Measurements from ENCODE around the gene GPC3. TPM values are rescaled to one million over a fixed set of nuclear protein-coding genes. Genes with fewer than 3 reads are reported as not detected.

GPC3 gene
- total RNA-seq, 1 experiment from 2014 or later: not detected

- DNase-seq: no peak
- intact Hi-C loops (cut with micrococcal nuclease; ENCODE audit: unreplicated experiment): no loop called here
- Histone ChIP-seq H3K27ac (no peak overlapping the region), H3K36me3 (ENCODE audit: low read depth) (no peaks in the 10 kb centered on the region), H3K4me3 (no peak overlapping the region), H2AFZ (no peak overlapping the region), H3K27me3 (ENCODE audit: insufficient read depth, low read depth) (no peaks in the 10 kb centered on the region), H3K4me1 (replicated peaks; ENCODE audit: insufficient read depth) (no peaks in the 10 kb centered on the region), H3K4me2 (no peak overlapping the region), H4K20me1 (ENCODE audit: insufficient read depth) (no peaks in the 10 kb centered on the region; the same call in 1 of the 2 replicates), H3K9me2 (ENCODE audit: insufficient read depth) (no peaks in the 10 kb centered on the region), H3F3A (ENCODE audit: insufficient read depth, low read depth) (no peaks in the 10 kb centered on the region), H3K9me3 (ENCODE audit: insufficient read depth, low read depth) (no peaks in the 10 kb centered on the region), H3K79me2 (ENCODE audit: low read depth) (no peaks in the 10 kb centered on the region)
- no TSS peak for BruUV-seq (replicated peaks)
- TF ChIP-seq CTCF (conservative IDR thresholded peaks at IDR 0.05): no peak
- no peak for TF ChIP-seq EZH2 (IDR thresholded peaks at IDR 0.05; ENCODE audit: low read depth)
- ChIA-PET CTCF (no interaction called here), POLR2A (ENCODE audit: unreplicated experiment) (no interaction called here)
These were observed 105.4 kb downstream of the GPC3 start for GRCh38 chrX:133880032-133880443.

- ChIA-PET CTCF (no interaction called here), POLR2A (ENCODE audit: unreplicated experiment) (no interaction called here)
- intact Hi-C loops (cut with micrococcal nuclease; ENCODE audit: unreplicated experiment): no loop called here
- H3K9me3 ChIP-seq (ENCODE audit: insufficient read depth, low read depth): no peaks in the 10 kb centered on the region
- no peaks in the 10 kb centered on the region for H3K27me3 ChIP-seq (ENCODE audit: insufficient read depth, low read depth)
- no peaks in the 10 kb centered on the region for H3K36me3 ChIP-seq (ENCODE audit: low read depth)
- H3F3A ChIP-seq (ENCODE audit: insufficient read depth, low read depth): no peaks in the 10 kb centered on the region
- H2AFZ ChIP-seq: no peak overlapping the region
- H3K79me2 ChIP-seq (ENCODE audit: low read depth): no peaks in the 10 kb centered on the region
- no peak for DNase-seq
- BruUV-seq (replicated peaks): no TSS peak
- H3K4me1 ChIP-seq (replicated peaks; ENCODE audit: insufficient read depth): no peaks in the 10 kb centered on the region
- H3K4me3 ChIP-seq: no peak overlapping the region
- TF ChIP-seq CTCF (conservative IDR thresholded peaks at IDR 0.05) (no peak), EZH2 (IDR thresholded peaks at IDR 0.05; ENCODE audit: low read depth) (no peak)
- H3K4me2 ChIP-seq: no peak overlapping the region
- no peaks in the 10 kb centered on the region for H3K9me2 ChIP-seq (ENCODE audit: insufficient read depth)
- H4K20me1 ChIP-seq (ENCODE audit: insufficient read depth): no peaks in the 10 kb centered on the region; the same call in 1 of the 2 replicates
- no peak overlapping the region for H3K27ac ChIP-seq
These were observed 106.7 kb downstream of the GPC3 start for GRCh38 chrX:133878710-133879109.

- H3K79me2 ChIP-seq (ENCODE audit: low read depth): no peaks in the 10 kb centered on the region
- CTCF ChIA-PET: no interaction called here
- TF ChIP-seq EZH2 (IDR thresholded peaks at IDR 0.05; ENCODE audit: low read depth): no peak
- no peak for TF ChIP-seq CTCF (conservative IDR thresholded peaks at IDR 0.05)
- H3K9me3 ChIP-seq (ENCODE audit: insufficient read depth, low read depth): no peaks in the 10 kb centered on the region
- H3K4me3 ChIP-seq: no peak overlapping the region
- DNase-seq: no peak
- POLR2A ChIA-PET (ENCODE audit: unreplicated experiment): no interaction called here
- H3K27me3 ChIP-seq (ENCODE audit: insufficient read depth, low read depth): no peaks in the 10 kb centered on the region
- H3F3A ChIP-seq (ENCODE audit: insufficient read depth, low read depth): no peaks in the 10 kb centered on the region
- no peaks in the 10 kb centered on the region; the same call in 1 of the 2 replicates for H4K20me1 ChIP-seq (ENCODE audit: insufficient read depth)
- no TSS peak for BruUV-seq (replicated peaks)
- no peaks in the 10 kb centered on the region for H3K4me1 ChIP-seq (replicated peaks; ENCODE audit: insufficient read depth)
- no peaks in the 10 kb centered on the region for H3K36me3 ChIP-seq (ENCODE audit: low read depth)
- no peak overlapping the region for H2AFZ ChIP-seq
- H3K4me2 ChIP-seq: no peak overlapping the region
- intact Hi-C loops (cut with micrococcal nuclease; ENCODE audit: unreplicated experiment): no loop called here
- no peak overlapping the region for H3K27ac ChIP-seq
- no peaks in the 10 kb centered on the region for H3K9me2 ChIP-seq (ENCODE audit: insufficient read depth)
These were observed 108.7 kb downstream of the GPC3 start for GRCh38 chrX:133876646-133877045.
